ENCODE results near the gene GPR158. TPM values are rescaled to one million over a fixed set of nuclear protein-coding genes. Genes with fewer than 3 reads are reported as not detected.

GPR158 gene
- total and polyA plus RNA-seq, 2 of the 8 experiments (the other 6 are each of a cell fraction or from before 2014, with no cell fraction given), result 0.14 to 0.78 TPM

GRCh38 chr10:25180801-25181200 is 6.0 kb downstream of the GPR158 start (continued):
- TF ChIP-seq HDAC2 (IDR thresholded peaks at IDR 0.05; ENCODE audit: borderline replicate concordance in 1 of 2, low read depth in 2 of 2, low read length in 2 of 2) (no peak), SP4 (IDR thresholded peaks at IDR 0.05; ENCODE audit: low read length) (no peak), CREB1 (IDR thresholded peaks at IDR 0.05) (no peak)
